Brain microvascular endothelial cell (primary cell): ENCODE results near the gene FZD8.

Source experiments
- DNase-seq: peaks from one replicate; pipeline ENCODE4 v3.0.0-alpha.2; 2020
- H3K27ac ChIP-seq: fragments of 250-450 bp; sonication (Bioruptor Pico); 2 replicates; pipeline ENCODE4 v1.5.1; 2020; ENCODE audit warnings: mild to moderate bottlenecking, moderate library complexity
- H3K27me3 ChIP-seq: fragments of 250-450 bp; sonication (Bioruptor Pico); replicated peaks from 2 replicates; pipeline ENCODE4 v1.5.1; 2020; ENCODE audit warnings: mild to moderate bottlenecking
- H3K36me3 ChIP-seq: fragments of 250-450 bp; sonication (Bioruptor Pico); replicated peaks from 2 replicates; pipeline ENCODE4 v1.5.1; 2020; ENCODE audit warnings: mild to moderate bottlenecking
- H3K4me3 ChIP-seq: 2 replicates; pipeline ENCODE4 v1.5.1; 2011; ENCODE audit warnings: low read depth, mild to moderate bottlenecking, control low read depth, low read length, moderate library complexity
- in situ Hi-C: cut with HindIII; loops from 2 replicates; pipeline ENCODE4 v1.10.0; 2017; ENCODE audit warnings: low sequenced_read_pairs, low pct_ligation_motif_present
- TF ChIP-seq, protein P1 (sequence below): IDR thresholded peaks from 2 replicates; pipeline ENCODE4 v1.5.1; 2011; ENCODE audit warnings: low read depth, mild to moderate bottlenecking, moderate library complexity, low read length, control low read depth, inconsistent platforms; ENCODE audit errors: missing control alignments

FZD8 gene

GRCh38 chr10:35626971-35627507, 15.1 kb downstream of the FZD8 start:
- Histone ChIP-seq H3K27ac (peak overlapping the region; percentile 42), H3K36me3 (no peaks in the 10 kb centered on the region), H3K27me3 (no peaks in the 10 kb centered on the region), H3K4me3 (no peak overlapping the region)
- in situ Hi-C loops, result loop anchor here (25.0 kb wide), 1 partner anchor 1160 kb away; no protein-coding TSS in a partner anchor
- no peak for DNase-seq
- TF ChIP-seq, protein P1, sequence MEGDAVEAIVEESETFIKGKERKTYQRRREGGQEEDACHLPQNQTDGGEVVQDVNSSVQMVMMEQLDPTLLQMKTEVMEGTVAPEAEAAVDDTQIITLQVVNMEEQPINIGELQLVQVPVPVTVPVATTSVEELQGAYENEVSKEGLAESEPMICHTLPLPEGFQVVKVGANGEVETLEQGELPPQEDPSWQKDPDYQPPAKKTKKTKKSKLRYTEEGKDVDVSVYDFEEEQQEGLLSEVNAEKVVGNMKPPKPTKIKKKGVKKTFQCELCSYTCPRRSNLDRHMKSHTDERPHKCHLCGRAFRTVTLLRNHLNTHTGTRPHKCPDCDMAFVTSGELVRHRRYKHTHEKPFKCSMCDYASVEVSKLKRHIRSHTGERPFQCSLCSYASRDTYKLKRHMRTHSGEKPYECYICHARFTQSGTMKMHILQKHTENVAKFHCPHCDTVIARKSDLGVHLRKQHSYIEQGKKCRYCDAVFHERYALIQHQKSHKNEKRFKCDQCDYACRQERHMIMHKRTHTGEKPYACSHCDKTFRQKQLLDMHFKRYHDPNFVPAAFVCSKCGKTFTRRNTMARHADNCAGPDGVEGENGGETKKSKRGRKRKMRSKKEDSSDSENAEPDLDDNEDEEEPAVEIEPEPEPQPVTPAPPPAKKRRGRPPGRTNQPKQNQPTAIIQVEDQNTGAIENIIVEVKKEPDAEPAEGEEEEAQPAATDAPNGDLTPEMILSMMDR, result no peak

DNA sequence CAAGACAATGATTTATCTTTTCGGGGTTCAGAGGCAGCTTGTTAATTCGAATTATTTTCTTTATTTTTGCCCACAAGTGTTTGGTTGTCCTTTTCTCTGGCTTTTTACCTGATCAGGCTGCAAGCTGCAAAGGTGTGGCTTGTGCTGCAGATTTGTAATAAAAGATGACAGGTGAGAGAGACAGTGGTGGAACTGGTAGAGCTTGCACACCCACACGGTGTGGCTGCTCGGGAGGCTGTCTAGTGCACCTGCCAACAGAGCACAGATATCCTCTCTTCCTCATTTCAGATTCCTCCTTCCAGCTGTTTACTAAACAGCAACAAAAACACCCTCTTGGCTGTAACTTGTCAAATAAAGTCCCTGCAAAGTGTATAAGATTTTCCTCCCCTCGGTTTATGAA, 27.8 kb downstream of the FZD8 start:
- DNase-seq, result no peak
- TF ChIP-seq, protein P1, result no peak
- Histone ChIP-seq H3K4me3 (no peak overlapping the region), H3K36me3 (no peaks in the 10 kb centered on the region), H3K27me3 (no peaks in the 10 kb centered on the region), H3K27ac (no peak overlapping the region)
- in situ Hi-C loops, result no loop called here

GRCh38 chr10:35613597-35614226, 28.4 kb downstream of the FZD8 start:
- Histone ChIP-seq H3K36me3 (no peaks in the 10 kb centered on the region), H3K4me3 (no peak overlapping the region), H3K27ac (no peak overlapping the region), H3K27me3 (no peaks in the 10 kb centered on the region)
- in situ Hi-C loops, result no loop called here
- TF ChIP-seq, protein P1, result peak; percentile 76
- peak; percentile 28 for DNase-seq

GRCh38 chr10:35613107-35613440, 29.0 kb downstream of the FZD8 start:
- Histone ChIP-seq H3K4me3 (no peak overlapping the region), H3K27me3 (no peaks in the 10 kb centered on the region), H3K27ac (no peak overlapping the region), H3K36me3 (no peaks in the 10 kb centered on the region)
- DNase-seq, result no peak
- TF ChIP-seq, protein P1, result no peak
- in situ Hi-C loops, result no loop called here

DNA sequence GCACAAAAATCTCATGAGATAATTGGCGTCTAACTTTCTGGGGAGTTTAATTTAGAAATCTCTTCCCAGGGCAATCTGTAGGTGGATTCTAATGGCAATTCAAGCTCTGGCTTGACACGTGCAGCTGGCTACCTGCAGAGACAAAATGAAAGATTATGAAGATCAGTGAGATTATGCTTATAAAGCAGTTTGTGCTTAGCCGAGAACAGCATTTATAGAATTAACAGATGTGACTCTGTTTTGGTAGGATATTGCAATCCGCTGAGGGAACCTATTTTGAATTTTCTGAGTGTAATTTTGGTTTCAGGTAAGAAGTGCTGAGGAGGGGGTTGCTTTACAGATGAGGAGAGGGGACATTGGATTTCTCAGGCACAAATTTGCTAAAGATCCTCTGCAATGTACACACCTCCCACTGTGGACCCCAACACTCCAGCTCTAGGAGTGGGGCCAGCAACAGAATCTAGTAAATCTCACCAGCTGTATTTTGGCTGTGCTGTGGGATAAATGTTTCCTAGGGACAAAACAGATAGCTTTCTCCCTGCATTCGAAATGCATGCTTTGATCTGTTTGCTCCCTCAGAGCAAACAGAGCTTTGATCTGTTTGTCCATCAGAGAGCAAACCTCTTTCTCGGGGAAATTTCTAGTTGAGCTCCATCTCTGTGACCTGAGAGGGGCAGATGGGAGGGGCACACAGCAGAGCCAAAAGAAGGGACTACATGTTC, 29.6 kb downstream of the FZD8 start:
- DNase-seq, result no peak
- no peaks in the 10 kb centered on the region for H3K36me3 ChIP-seq
- in situ Hi-C loops, result no loop called here
- TF ChIP-seq, protein P1, result no peak
- H3K27ac ChIP-seq, result no peak overlapping the region
- H3K27me3 ChIP-seq, result no peaks in the 10 kb centered on the region
- H3K4me3 ChIP-seq, result no peak overlapping the region
